ENCODE data around the gene ANXA7. TPM values are rescaled to one million over a fixed set of nuclear protein-coding genes. Genes with fewer than 3 reads are reported as not detected.

ANXA7 gene
- total and polyA plus RNA-seq, 12 donors: 33.4 to 163 (median 143) TPM

DNA sequence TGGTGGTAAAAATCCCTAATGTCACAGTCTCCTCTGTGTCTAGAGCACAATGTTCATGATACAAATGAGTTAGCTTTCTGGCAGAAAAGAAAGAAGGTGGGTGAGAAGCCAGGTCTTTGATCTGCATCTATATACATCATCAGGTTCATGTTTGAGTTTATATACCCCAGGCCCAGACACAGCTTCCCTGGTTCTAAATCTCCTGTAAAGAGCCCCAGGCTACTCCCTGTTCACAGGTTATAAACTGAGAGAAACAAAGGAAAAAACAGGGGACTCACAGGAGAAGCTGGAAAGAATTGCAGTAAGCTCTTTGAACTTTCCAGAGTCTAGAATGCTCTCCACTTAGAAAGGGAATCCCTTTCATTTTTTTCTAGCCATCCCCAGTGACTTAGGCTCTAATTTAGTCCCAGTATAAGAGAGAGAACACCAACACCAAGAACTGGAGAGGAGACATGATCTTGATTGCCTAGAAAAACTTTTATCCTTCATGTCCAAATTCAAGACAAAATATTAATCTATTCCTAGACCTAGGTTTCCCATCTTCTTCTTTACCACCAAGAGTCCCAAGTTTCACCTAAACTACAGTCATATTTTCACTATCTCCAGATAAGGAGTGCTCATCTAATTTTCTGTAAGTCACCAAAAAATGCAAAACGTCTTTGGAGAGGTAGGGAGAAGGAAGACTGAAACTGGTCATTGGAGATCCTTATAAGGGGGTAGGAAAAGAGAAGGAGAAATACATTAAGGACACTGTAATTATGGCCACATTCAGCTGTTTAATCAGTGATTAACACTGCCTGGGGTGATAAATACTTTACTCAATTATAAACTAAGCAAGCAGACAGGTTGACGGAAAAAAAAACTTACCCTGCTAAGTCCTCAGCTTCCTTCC lies 19.0 kb upstream of the ANXA7 start:
- Histone ChIP-seq H3K27me3 (no peaks in the 10 kb centered on the region), H3K4me3 (peak overlapping the region in 7 of 10 donors; percentile 9 to 41 (median 28)), H3K4me1 (peaks cover 0 to 9% (median 0%) of the 10 kb centered on the region in 9 donors), H3K27ac (peak overlapping the region in 6 of 10 donors; percentile 38 to 73 (median 64)), H3K9me3 (no peaks in the 10 kb centered on the region), H3K36me3 (peaks cover 0 to 76% (median 15%) of the 10 kb centered on the region in 9 donors)
- peak in 6 of 8 donors; percentile 7 to 86 (median 68) for ATAC-seq
- TF ChIP-seq, protein P1, sequence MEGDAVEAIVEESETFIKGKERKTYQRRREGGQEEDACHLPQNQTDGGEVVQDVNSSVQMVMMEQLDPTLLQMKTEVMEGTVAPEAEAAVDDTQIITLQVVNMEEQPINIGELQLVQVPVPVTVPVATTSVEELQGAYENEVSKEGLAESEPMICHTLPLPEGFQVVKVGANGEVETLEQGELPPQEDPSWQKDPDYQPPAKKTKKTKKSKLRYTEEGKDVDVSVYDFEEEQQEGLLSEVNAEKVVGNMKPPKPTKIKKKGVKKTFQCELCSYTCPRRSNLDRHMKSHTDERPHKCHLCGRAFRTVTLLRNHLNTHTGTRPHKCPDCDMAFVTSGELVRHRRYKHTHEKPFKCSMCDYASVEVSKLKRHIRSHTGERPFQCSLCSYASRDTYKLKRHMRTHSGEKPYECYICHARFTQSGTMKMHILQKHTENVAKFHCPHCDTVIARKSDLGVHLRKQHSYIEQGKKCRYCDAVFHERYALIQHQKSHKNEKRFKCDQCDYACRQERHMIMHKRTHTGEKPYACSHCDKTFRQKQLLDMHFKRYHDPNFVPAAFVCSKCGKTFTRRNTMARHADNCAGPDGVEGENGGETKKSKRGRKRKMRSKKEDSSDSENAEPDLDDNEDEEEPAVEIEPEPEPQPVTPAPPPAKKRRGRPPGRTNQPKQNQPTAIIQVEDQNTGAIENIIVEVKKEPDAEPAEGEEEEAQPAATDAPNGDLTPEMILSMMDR (IDR thresholded peaks at IDR 0.05): no peak
- intact Hi-C loops (cut with DNase I): no loop called here
- WGBS, 2 donors: 44 to 56% methylated on average over 2 of the region's 2 CpGs
- no peak for DNase-seq

GRCh38 chr10:73426318-73426717 lies 12.5 kb upstream of the ANXA7 start:
- no peak for ATAC-seq
- H3K4me1 ChIP-seq: no peaks in the 10 kb centered on the region
- WGBS, 2 donors: 97 to 99% methylated on average over 4 of the region's 4 CpGs
- no peak for DNase-seq
- no peaks in the 10 kb centered on the region for H3K9me3 ChIP-seq
- no peak overlapping the region for H3K4me3 ChIP-seq
- intact Hi-C loops (cut with DNase I): no loop called here
- TF ChIP-seq, protein P1 (IDR thresholded peaks at IDR 0.05): no peak
- no peaks in the 10 kb centered on the region for H3K27me3 ChIP-seq
- H3K36me3 ChIP-seq: peaks cover 0 to 91% (median 61%) of the 10 kb centered on the region in 9 donors
- no peak overlapping the region for H3K27ac ChIP-seq

- DNase-seq (no peak), ATAC-seq (no peak)
- intact Hi-C loops (cut with DNase I): no loop called here
- Histone ChIP-seq H3K4me3 (no peak overlapping the region), H3K4me1 (no peaks in the 10 kb centered on the region), H3K27me3 (no peaks in the 10 kb centered on the region), H3K27ac (no peak overlapping the region), H3K36me3 (peaks cover 0 to 83% (median 61%) of the 10 kb centered on the region in 9 donors), H3K9me3 (no peaks in the 10 kb centered on the region)
- TF ChIP-seq, protein P1 (IDR thresholded peaks at IDR 0.05): no peak
- 76 to 95% methylated on average over 3 of the region's 3 CpGs for WGBS, 2 donors
These were observed 10.6 kb upstream of the ANXA7 start for GRCh38 chr10:73424478-73424877.

DNA sequence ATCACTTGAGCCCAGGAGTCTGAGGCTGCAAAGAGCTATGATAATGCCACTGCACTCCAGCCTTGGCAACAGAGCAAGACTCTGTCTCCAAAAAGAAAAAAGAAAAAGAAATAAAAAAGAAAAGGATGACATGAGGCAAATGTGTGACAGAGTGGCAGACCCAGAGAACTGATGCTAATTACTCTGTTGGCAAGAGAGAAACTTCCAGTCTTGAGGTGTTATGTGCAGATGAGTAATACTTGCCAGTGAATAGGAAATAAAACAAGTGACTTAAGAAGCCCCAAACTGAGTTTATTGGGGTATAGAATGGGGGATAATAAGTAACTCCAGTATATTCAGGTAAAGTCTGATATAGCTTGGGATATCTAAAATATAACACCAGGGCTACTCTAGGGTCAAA lies 9.5 kb upstream of the ANXA7 start:
- Histone ChIP-seq H3K36me3 (peaks cover 0 to 76% (median 59%) of the 10 kb centered on the region in 9 donors), H3K9me3 (no peaks in the 10 kb centered on the region), H3K4me1 (no peaks in the 10 kb centered on the region), H3K4me3 (no peak overlapping the region), H3K27me3 (no peaks in the 10 kb centered on the region), H3K27ac (no peak overlapping the region)
- ATAC-seq (no peak), DNase-seq (no peak)
- TF ChIP-seq, protein P1 (IDR thresholded peaks at IDR 0.05): no peak
- intact Hi-C loops (cut with DNase I): no loop called here
